ENCODE measurements around the gene SPPL3.

Gene SPPL3

GRCh38 chr12:120774169-120774916 lies 129.8 kb downstream of the SPPL3 start:
- Histone ChIP-seq H3K4me1 (ENCODE audit: low read depth, poor library complexity, severe bottlenecking) (peaks cover 27% of the 10 kb centered on the region), H4K20me1 (ENCODE audit: insufficient read depth) (no peaks in the 10 kb centered on the region), H3K36me3 (ENCODE audit: insufficient read depth) (no peaks in the 10 kb centered on the region), H3K79me2 (ENCODE audit: insufficient read depth, low read depth) (no peaks in the 10 kb centered on the region), H3K27ac (no peak overlapping the region), H2AFZ (ENCODE audit: low read depth) (no peak overlapping the region), H3K4me2 (no peak overlapping the region), H3K27me3 (ENCODE audit: insufficient read depth, low read depth) (no peaks in the 10 kb centered on the region), H3K9ac (no peak overlapping the region), H3K4me3 (IDR thresholded peaks at IDR 0.05; ENCODE audit: insufficient read depth, low read depth, low read length) (no peak overlapping the region)
- no peak for TF ChIP-seq CTCF (conservative IDR thresholded peaks at IDR 0.05; ENCODE audit: low read depth, low read length)

- no peaks in the 10 kb centered on the region for H3K79me2 ChIP-seq (ENCODE audit: insufficient read depth, low read depth)
- no peak for TF ChIP-seq CTCF (conservative IDR thresholded peaks at IDR 0.05; ENCODE audit: low read depth, low read length)
- H3K4me1 ChIP-seq (ENCODE audit: low read depth, poor library complexity, severe bottlenecking): peaks cover 10% of the 10 kb centered on the region
- no peak overlapping the region for H3K4me2 ChIP-seq
- H3K36me3 ChIP-seq (ENCODE audit: insufficient read depth): no peaks in the 10 kb centered on the region
- no peak overlapping the region for H2AFZ ChIP-seq (ENCODE audit: low read depth)
- H3K9ac ChIP-seq: no peak overlapping the region
- no peaks in the 10 kb centered on the region for H3K27me3 ChIP-seq (ENCODE audit: insufficient read depth, low read depth)
- no peak overlapping the region for H3K4me3 ChIP-seq (IDR thresholded peaks at IDR 0.05; ENCODE audit: insufficient read depth, low read depth, low read length)
- no peaks in the 10 kb centered on the region for H4K20me1 ChIP-seq (ENCODE audit: insufficient read depth)
- H3K27ac ChIP-seq: no peak overlapping the region
Measured at GRCh38 chr12:120771097-120771496, 133.1 kb downstream of the SPPL3 start.

- H3K79me2 ChIP-seq (ENCODE audit: insufficient read depth, low read depth): no peaks in the 10 kb centered on the region
- H3K4me2 ChIP-seq: no peak overlapping the region
- no peak overlapping the region for H3K9ac ChIP-seq
- no peaks in the 10 kb centered on the region for H3K27me3 ChIP-seq (ENCODE audit: insufficient read depth, low read depth)
- H4K20me1 ChIP-seq (ENCODE audit: insufficient read depth): no peaks in the 10 kb centered on the region
- H3K27ac ChIP-seq: no peak overlapping the region
- no peak for TF ChIP-seq CTCF (conservative IDR thresholded peaks at IDR 0.05; ENCODE audit: low read depth, low read length)
- H3K4me3 ChIP-seq (IDR thresholded peaks at IDR 0.05; ENCODE audit: insufficient read depth, low read depth, low read length): no peak overlapping the region
- H3K36me3 ChIP-seq (ENCODE audit: insufficient read depth): no peaks in the 10 kb centered on the region
- H2AFZ ChIP-seq (ENCODE audit: low read depth): no peak overlapping the region
- H3K4me1 ChIP-seq (ENCODE audit: low read depth, poor library complexity, severe bottlenecking): no peaks in the 10 kb centered on the region
Measured at GRCh38 chr12:120767071-120768024, 136.8 kb downstream of the SPPL3 start.

GRCh38 chr12:120766566-120766965 lies 137.6 kb downstream of the SPPL3 start:
- no peaks in the 10 kb centered on the region for H3K79me2 ChIP-seq (ENCODE audit: insufficient read depth, low read depth)
- no peaks in the 10 kb centered on the region for H3K4me1 ChIP-seq (ENCODE audit: low read depth, poor library complexity, severe bottlenecking)
- H3K27ac ChIP-seq: no peak overlapping the region
- H3K27me3 ChIP-seq (ENCODE audit: insufficient read depth, low read depth): no peaks in the 10 kb centered on the region
- H2AFZ ChIP-seq (ENCODE audit: low read depth): no peak overlapping the region
- H3K4me2 ChIP-seq: no peak overlapping the region
- TF ChIP-seq CTCF (conservative IDR thresholded peaks at IDR 0.05; ENCODE audit: low read depth, low read length): no peak
- no peaks in the 10 kb centered on the region for H3K36me3 ChIP-seq (ENCODE audit: insufficient read depth)
- no peak overlapping the region for H3K4me3 ChIP-seq (IDR thresholded peaks at IDR 0.05; ENCODE audit: insufficient read depth, low read depth, low read length)
- H4K20me1 ChIP-seq (ENCODE audit: insufficient read depth): no peaks in the 10 kb centered on the region
- no peak overlapping the region for H3K9ac ChIP-seq
